K562 (cell line): ENCODE measurements around the gene EFCAB12. TPM values are rescaled to one million over a fixed set of nuclear protein-coding genes. Genes with fewer than 3 reads are reported as not detected.

ENCODE experiments used
- ATAC-seq: fragments of 200-7000 bp; cut with Tn5 transposase; 3 replicates; pipeline ENCODE4 v1.9.1; 2020; ENCODE audit warnings: moderate library complexity
- BruUV-seq: library from RNA; stranded (reverse); fragments of 400-500 nt; replicated peaks from 2 replicates; lab custom pipeline; 2021; lab: Mats Ljungman, UMichigan
- CTCF ChIA-PET: fragments of 300-600 bp; formaldehyde crosslinking; extraction: SDS; loops from one replicate; lab custom pipeline; 2021; ENCODE audit warnings: low intra/inter-chr PET ratio; lab: Yijun Ruan, JAX
- POLR2A ChIA-PET: fragments of 300-600, 350-650 bp; sonication (Branson Sonifier 250); formaldehyde crosslinking; extraction: SDS; loops from one replicate; lab custom pipeline; 2021; ENCODE audit warnings: antibody characterized with exemption, inconsistent platforms; lab: Yijun Ruan, JAX
- DNase-seq, 4 experiments: peaks; one replicate each; pipeline versions ENCODE4 v3.0.0 to v3.0.0-alpha.2; 2011 to 2018; ENCODE audit warnings: low spot score in 3 of 4, mixed read lengths in 3 of 4; ENCODE audit errors: extremely low read depth in 1 of 4
- FAIRE-seq: peaks from 2 replicates; lab custom pipeline; 2011; peaks lifted over from hg19 to GRCh38; lab: Jason Lieb, UNC
- H2AFZ ChIP-seq: 2 replicates; pipeline ENCODE4 v1.6.0; 2011; ENCODE audit warnings: low read depth, low read length, control low read depth, inconsistent platforms
- H3K27ac ChIP-seq: fragments of 200-600 bp; 3 replicates; pipeline ENCODE4 v1.8.0; 2011; ENCODE audit warnings: low read depth, mild to moderate bottlenecking, control low read depth, inconsistent platforms, low read length, moderate library complexity, mixed read lengths; ENCODE audit errors: extremely low read depth
- H3K27me3 ChIP-seq, 2 experiments: fragments of 300-600 bp in 1 of 2; 2 replicates in 1 of 2; 3 replicates in 1 of 2; pipeline versions ENCODE4 v1.6.0 to v1.8.0; 2011; ENCODE audit warnings: inconsistent platforms in 2 of 2, low read length in 2 of 2, mild to moderate bottlenecking in 1 of 2, mixed read lengths in 1 of 2, moderate library complexity in 1 of 2; ENCODE audit not compliant: control insufficient read depth in 2 of 2, insufficient read depth in 2 of 2
- H3K36me3 ChIP-seq: fragments of 300-600 bp; 3 replicates; pipeline ENCODE4 v1.8.0; 2011; ENCODE audit warnings: mild to moderate bottlenecking, low read length, inconsistent platforms; ENCODE audit not compliant: control insufficient read depth, insufficient read depth
- H3K4me1 ChIP-seq, 2 experiments: fragments of 200-600 bp in 1 of 2; replicated peaks in 1 of 2; 2 replicates in 1 of 2; 3 replicates in 1 of 2; pipeline versions ENCODE4 v1.5.1 to v1.8.0; 2011; ENCODE audit warnings: inconsistent platforms in 2 of 2, low read length in 2 of 2, mild to moderate bottlenecking in 1 of 2, mixed read lengths in 1 of 2, moderate library complexity in 1 of 2; ENCODE audit not compliant: control insufficient read depth in 2 of 2, insufficient read depth in 2 of 2
- H3K4me2 ChIP-seq: 2 replicates; pipeline ENCODE4 v1.6.1; 2011; ENCODE audit warnings: low read length, control low read depth, inconsistent platforms, mixed read lengths; ENCODE audit not compliant: insufficient read depth
- H3K4me3 ChIP-seq: fragments of 200-600 bp; sonication (generic), shearing (Covaris generic); 2 replicates; pipeline ENCODE4 v1.5.1; 2016; ENCODE audit warnings: control low read depth, inconsistent platforms
- H3K79me2 ChIP-seq: fragments of 200-600 bp; 3 replicates; pipeline ENCODE4 v1.8.0; 2011; ENCODE audit warnings: low read length, inconsistent platforms; ENCODE audit not compliant: control insufficient read depth, insufficient read depth
- H3K9ac ChIP-seq, 2 experiments: 2 replicates each; pipeline versions ENCODE4 v1.6.0 to v1.6.1; 2011; ENCODE audit warnings: low read depth in 2 of 2, low read length in 2 of 2, control low read depth in 1 of 2, inconsistent platforms in 1 of 2, mild to moderate bottlenecking in 1 of 2, mixed read lengths in 1 of 2; ENCODE audit not compliant: insufficient read depth in 1 of 2
- H3K9me1 ChIP-seq: one replicate; pipeline ENCODE4 v1.6.0; 2011; ENCODE audit warnings: inconsistent platforms, mild to moderate bottlenecking, low read length, moderate library complexity; ENCODE audit not compliant: control insufficient read depth, insufficient read depth
- H3K9me3 ChIP-seq: replicated peaks from 2 replicates; pipeline ENCODE4 v1.5.1; 2011; ENCODE audit warnings: low read depth, low read length, inconsistent platforms; ENCODE audit not compliant: control insufficient read depth, insufficient read depth
- H4K20me1 ChIP-seq: replicated peaks from 2 replicates; pipeline ENCODE4 v1.6.1; 2011; ENCODE audit warnings: low read length, inconsistent platforms, mixed read lengths; ENCODE audit not compliant: control insufficient read depth, insufficient read depth
- BCOR ChIP-seq: fragments of 450-650 bp; IDR thresholded peaks from 2 replicates; pipeline ENCODE4 v1.6.1; 2016
- CHD1 ChIP-seq: fragments of 200-600 bp; sonication (generic); IDR thresholded peaks from one replicate; pipeline ENCODE4 v1.6.1; 2012; ENCODE audit warnings: mild to moderate bottlenecking, moderate library complexity, low read length, inconsistent platforms
- ESRRB ChIP-seq: fragments of 250-450 bp; sonication (Bioruptor Pico); IDR thresholded peaks from 2 replicates; pipeline ENCODE4 v1.5.0; 2020; ENCODE audit warnings: mild to moderate bottlenecking, moderate library complexity, borderline replicate concordance
- GTF2E2 ChIP-seq: fragments of 200-800 bp; sonication (Bioruptor generic); IDR thresholded peaks from 2 replicates; pipeline ENCODE4 v1.6.1; 2016; ENCODE audit warnings: missing genetic modification characterization, missing compliant biosample characterization
- MCM2 ChIP-seq: fragments of 450-650 bp; IDR thresholded peaks from 2 replicates; pipeline ENCODE4 v1.6.1; 2017; ENCODE audit warnings: low read depth, mild to moderate bottlenecking
- MEIS2 ChIP-seq: fragments of 450-650 bp; IDR thresholded peaks from 2 replicates; pipeline ENCODE4 v1.6.1; 2014; ENCODE audit warnings: mild to moderate bottlenecking; ENCODE audit not compliant: partially characterized antibody
- RBM25 ChIP-seq: fragments of 200-400 bp; formaldehyde crosslinking; IDR thresholded peaks from 2 replicates; pipeline ENCODE4 v1.6.1; 2018; ENCODE audit warnings: low read length, low read depth, moderate library complexity; ENCODE audit not compliant: severe bottlenecking
- RBM39 ChIP-seq: fragments of 200-400 bp; formaldehyde crosslinking; optimal IDR thresholded peaks from 2 replicates; pipeline ENCODE3; 2018; ENCODE audit warnings: low read depth, low read length
- SIRT6 ChIP-seq: IDR thresholded peaks from one replicate; pipeline ENCODE4 v1.6.1; 2012; ENCODE audit warnings: low read depth, mild to moderate bottlenecking, control low read depth, inconsistent platforms, low read length, moderate library complexity
- TAF9B ChIP-seq: fragments of 450-650 bp; IDR thresholded peaks from 2 replicates; pipeline ENCODE4 v1.6.1; 2018; ENCODE audit warnings: mild to moderate bottlenecking; ENCODE audit not compliant: partially characterized antibody
- ZNF282 ChIP-seq: sonication (generic); formaldehyde crosslinking; IDR thresholded peaks from 2 replicates; pipeline ENCODE4 v1.8.1; 2023; ENCODE audit warnings: missing genetic modification reagents
- ZNF444 ChIP-seq: fragments of 250-450 bp; sonication (Bioruptor Pico); IDR thresholded peaks from 2 replicates; pipeline ENCODE4 v1.4.0; 2020; ENCODE audit warnings: mild to moderate bottlenecking, moderate library complexity
- WGBS: fragments of 100-300 bp; shearing (Covaris generic); methylation state at CpG from one replicate; pipeline ENCODE4 v1.1.6; 2016; ENCODE audit warnings: low coverage, mixed read lengths; ENCODE audit not compliant: insufficient coverage; ENCODE audit errors: missing lambda C conversion rate; 5-methylcytosine and 5-hydroxymethylcytosine counted together
- in situ Hi-C: fragments of 300-500 bp; cut with MboI; formaldehyde crosslinking; loops from 4 replicates; pipeline ENCODE4 v1.15.0; 2018; ENCODE audit warnings: inconsistent platforms, mixed read lengths
- intact Hi-C: fragments of 100-400 bp; cut with micrococcal nuclease; formaldehyde crosslinking; loops from 2 replicates; pipeline ENCODE4 v1.14.2; 2022
- polyA plus RNA-seq, 8 experiments: library from polyadenylated mRNA; depleted of rRNA in 4 of 8; stranded (reverse) in 5 of 8; unstranded in 3 of 8; fragments of >200 nt; fragmentation: Nextera tagmentation in 2 of 8; fragmentation: Illumina TruSeq in 1 of 8; extraction: Ambion mirVana in 2 of 8; extraction: Trizol in 1 of 8; gene quantifications; 2 replicates each; pipeline versions ENCODE4 v1.2.1 to v1.2.3, GENCODE V29; 2011 to 2014; ENCODE audit warnings: inconsistent platforms in 1 of 8, missing spikeins in 1 of 8
- total RNA-seq, 7 experiments: library from RNA; depleted of rRNA in 6 of 7; stranded (reverse); fragments of >200 nt in 6 of 7; fragmentation: Illumina TruSeq in 2 of 7; extraction: Trizol in 2 of 7; gene quantifications; 2 replicates each; pipeline versions ENCODE4 v1.2.1 to v1.2.3, GENCODE V29; 2011 to 2021; ENCODE audit warnings: low replicate concordance in 1 of 7
- TF ChIP-seq, protein P1 (sequence below): fragments of 250-450 bp; sonication (Bioruptor Pico); IDR thresholded peaks from 2 replicates; pipeline ENCODE4 v1.5.0; 2021
- TF ChIP-seq, protein P2 (sequence below): fragments of 250-450 bp; sonication (Bioruptor Pico); IDR thresholded peaks from 2 replicates; pipeline ENCODE4 v1.4.0; 2020; ENCODE audit warnings: borderline replicate concordance
- TF ChIP-seq, protein P3 (sequence below): sonication (generic); formaldehyde crosslinking; IDR thresholded peaks from 2 replicates; pipeline ENCODE4 v1.8.1; 2022; ENCODE audit warnings: missing genetic modification reagents
- TF ChIP-seq, protein P4 (sequence below): IDR thresholded peaks from 2 replicates; pipeline ENCODE4 v1.6.1; 2014; ENCODE audit warnings: antibody characterized with exemption
- TF ChIP-seq, protein P5 (sequence below), 2 experiments: fragments of 450-650 bp in 1 of 2; sonication (generic) in 1 of 2; formaldehyde crosslinking; conservative IDR thresholded peaks; 2 replicates each; pipeline versions ENCODE4 v1.4.0 to v1.8.1; 2020 to 2022; ENCODE audit warnings: mild to moderate bottlenecking in 1 of 2, missing genetic modification reagents in 1 of 2

Gene EFCAB12
- total and polyA plus RNA-seq, 9 of the 15 experiments (the other 6 are each of a cell fraction or from before 2014, with no cell fraction given), result 0.08 to 0.95 (median 0.56) TPM; not detected in 1

DNA sequence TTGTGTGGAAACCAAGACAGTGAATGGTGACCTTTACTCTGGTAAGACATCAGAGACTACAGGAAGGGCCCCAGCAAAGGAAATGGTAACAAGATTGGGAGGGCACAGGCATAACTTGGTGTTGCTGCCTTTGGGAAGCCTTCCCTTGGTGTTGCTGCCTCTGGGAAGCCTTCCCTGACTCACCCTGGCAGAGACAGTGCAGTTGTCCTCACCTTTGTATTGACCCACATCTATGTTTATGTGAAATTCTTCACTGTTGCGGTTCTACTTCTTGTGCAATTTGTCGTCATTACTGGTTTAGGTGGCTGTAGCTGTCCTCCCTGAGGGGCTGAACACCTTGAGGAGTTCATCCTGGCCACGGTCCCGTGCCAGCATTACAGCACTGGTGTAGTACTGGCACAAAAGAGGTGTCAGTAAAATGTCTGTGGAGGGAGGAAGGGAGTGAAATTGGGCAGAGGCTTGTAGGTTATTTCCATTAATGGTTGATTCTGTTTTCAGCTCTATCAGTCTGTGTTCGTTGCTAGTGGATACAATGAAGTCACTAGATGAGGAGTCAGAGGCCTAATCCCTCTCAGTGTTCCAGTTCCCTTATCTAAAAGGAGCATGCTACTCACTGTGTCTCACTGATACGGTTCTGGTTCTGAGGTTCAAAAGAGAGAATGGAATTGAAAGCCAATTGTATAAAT, 33.2 kb upstream of the EFCAB12 start:
- DNase-seq (peak; percentile 69 to 89 (median 80)), FAIRE-seq (peak; percentile 96), ATAC-seq (peak; percentile 93)
- Histone ChIP-seq H3K4me1 (peaks cover 14 to 39% of the 10 kb centered on the region in 2 experiments), H3K4me2 (peak overlapping the region; percentile 90), H3K4me3 (peak overlapping the region; percentile 11; the same call in 1 of the 2 replicates), H3K9me3 (no peaks in the 10 kb centered on the region), H3K27ac (peak overlapping the region; percentile 99), H3K27me3 (no peaks in the 10 kb centered on the region), H3K79me2 (no peaks in the 10 kb centered on the region), H3K9me1 (no peaks in the 10 kb centered on the region), H2AFZ (peak overlapping the region; percentile 89), H3K36me3 (peaks cover 4% of the 10 kb centered on the region; the same call in 1 of the 3 replicates), H4K20me1 (no peaks in the 10 kb centered on the region), H3K9ac (peak overlapping the region; percentile 65 to 86; a peak in 3 of 4 replicates)
- CTCF ChIA-PET, result no interaction called here
- in situ Hi-C loops, result no loop called here
- WGBS, result 3% methylated on average over 6 of the region's 6 CpGs
- POLR2A ChIA-PET, result interaction anchor here (0.5 to 1.8 kb wide), 11 partner anchors 8 to 145 kb away, joined by 3 to 14 read pairs (median 5); partner anchors contain the start of genes IFT122 and MBD4
- no TSS peak for BruUV-seq
- intact Hi-C loops, result no loop called here
- TF ChIP-seq, protein P1, sequence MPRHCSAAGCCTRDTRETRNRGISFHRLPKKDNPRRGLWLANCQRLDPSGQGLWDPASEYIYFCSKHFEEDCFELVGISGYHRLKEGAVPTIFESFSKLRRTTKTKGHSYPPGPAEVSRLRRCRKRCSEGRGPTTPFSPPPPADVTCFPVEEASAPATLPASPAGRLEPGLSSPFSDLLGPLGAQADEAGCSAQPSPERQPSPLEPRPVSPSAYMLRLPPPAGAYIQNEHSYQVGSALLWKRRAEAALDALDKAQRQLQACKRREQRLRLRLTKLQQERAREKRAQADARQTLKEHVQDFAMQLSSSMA, result no peak
- TF ChIP-seq RBM39 (no peak), ESRRB (CRISPR knock-in tag) (no peak), GTF2E2 (tag) (no peak), SIRT6 (no peak), TAF9B (no peak), CHD1 (no peak), RBM25 (no peak), MEIS2 (peak; percentile 50), MCM2 (no peak), BCOR (no peak), ZNF282 (no peak), ZNF444 (CRISPR knock-in tag) (no peak)
- TF ChIP-seq, protein P2, sequence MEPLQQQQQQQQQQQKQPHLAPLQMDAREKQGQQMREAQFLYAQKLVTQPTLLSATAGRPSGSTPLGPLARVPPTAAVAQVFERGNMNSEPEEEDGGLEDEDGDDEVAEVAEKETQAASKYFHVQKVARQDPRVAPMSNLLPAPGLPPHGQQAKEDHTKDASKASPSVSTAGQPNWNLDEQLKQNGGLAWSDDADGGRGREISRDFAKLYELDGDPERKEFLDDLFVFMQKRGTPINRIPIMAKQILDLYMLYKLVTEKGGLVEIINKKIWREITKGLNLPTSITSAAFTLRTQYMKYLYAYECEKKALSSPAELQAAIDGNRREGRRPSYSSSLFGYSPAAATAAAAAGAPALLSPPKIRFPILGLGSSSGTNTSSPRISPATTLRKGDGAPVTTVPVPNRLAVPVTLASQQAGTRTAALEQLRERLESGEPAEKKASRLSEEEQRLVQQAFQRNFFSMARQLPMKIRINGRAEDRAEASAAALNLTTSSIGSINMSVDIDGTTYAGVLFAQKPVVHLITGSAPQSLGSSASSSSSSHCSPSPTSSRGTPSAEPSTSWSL (CRISPR knock-in tag), result no peak
- TF ChIP-seq, protein P3, sequence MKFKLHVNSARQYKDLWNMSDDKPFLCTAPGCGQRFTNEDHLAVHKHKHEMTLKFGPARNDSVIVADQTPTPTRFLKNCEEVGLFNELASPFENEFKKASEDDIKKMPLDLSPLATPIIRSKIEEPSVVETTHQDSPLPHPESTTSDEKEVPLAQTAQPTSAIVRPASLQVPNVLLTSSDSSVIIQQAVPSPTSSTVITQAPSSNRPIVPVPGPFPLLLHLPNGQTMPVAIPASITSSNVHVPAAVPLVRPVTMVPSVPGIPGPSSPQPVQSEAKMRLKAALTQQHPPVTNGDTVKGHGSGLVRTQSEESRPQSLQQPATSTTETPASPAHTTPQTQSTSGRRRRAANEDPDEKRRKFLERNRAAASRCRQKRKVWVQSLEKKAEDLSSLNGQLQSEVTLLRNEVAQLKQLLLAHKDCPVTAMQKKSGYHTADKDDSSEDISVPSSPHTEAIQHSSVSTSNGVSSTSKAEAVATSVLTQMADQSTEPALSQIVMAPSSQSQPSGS (CRISPR knock-in tag), result no peak
- TF ChIP-seq, protein P4, sequence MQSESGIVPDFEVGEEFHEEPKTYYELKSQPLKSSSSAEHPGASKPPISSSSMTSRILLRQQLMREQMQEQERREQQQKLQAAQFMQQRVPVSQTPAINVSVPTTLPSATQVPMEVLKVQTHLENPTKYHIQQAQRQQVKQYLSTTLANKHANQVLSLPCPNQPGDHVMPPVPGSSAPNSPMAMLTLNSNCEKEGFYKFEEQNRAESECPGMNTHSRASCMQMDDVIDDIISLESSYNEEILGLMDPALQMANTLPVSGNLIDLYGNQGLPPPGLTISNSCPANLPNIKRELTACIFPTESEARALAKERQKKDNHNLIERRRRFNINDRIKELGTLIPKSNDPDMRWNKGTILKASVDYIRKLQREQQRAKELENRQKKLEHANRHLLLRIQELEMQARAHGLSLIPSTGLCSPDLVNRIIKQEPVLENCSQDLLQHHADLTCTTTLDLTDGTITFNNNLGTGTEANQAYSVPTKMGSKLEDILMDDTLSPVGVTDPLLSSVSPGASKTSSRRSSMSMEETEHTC, result 0 out of 2 replicates have a peak, but pooled peaks have one; percentile 30
- TF ChIP-seq, protein P5, sequence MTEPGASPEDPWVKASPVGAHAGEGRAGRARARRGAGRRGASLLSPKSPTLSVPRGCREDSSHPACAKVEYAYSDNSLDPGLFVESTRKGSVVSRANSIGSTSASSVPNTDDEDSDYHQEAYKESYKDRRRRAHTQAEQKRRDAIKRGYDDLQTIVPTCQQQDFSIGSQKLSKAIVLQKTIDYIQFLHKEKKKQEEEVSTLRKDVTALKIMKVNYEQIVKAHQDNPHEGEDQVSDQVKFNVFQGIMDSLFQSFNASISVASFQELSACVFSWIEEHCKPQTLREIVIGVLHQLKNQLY (CRISPR knock-in tag; conservative IDR thresholded peaks at IDR 0.05), result no peak
